DMS53 treated with DMSO at 0.1 percent for 48 hours (cell line): Measurements from ENCODE around the gene PHGDH.
"Not testable (repeated sequence)": the region's sequence is repeated elsewhere in the genome, so short reads cannot be mapped to it uniquely, and the experiment has no call there.

ENCODE experiments used
- DNase-seq: peaks from one replicate; lab custom pipeline; 2025; ENCODE audit not compliant: unreplicated experiment; lab: John Stamatoyannopoulos, UW

Gene PHGDH

DNA sequence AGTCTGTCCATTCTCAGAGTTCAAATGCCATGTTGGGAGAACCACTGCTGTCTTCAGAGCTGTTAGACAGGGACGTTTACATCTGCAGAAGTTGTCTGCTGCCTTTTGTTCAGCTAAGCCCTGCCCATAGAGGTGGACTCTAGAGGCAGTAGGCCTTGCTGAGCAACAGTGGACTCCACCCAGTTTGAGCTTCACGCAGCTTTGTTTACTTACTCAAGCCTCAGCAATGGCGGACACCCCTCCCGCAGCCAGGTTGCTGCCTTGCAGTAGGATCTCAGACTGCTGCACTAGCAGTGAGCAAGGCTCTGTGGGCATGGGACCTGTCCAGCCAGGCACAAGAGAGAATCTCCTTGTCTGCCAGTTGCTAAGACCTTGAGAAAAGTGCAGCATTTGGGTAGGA is 14.9 kb upstream of the PHGDH start:
- DNase-seq = not testable (repeated sequence)

DNA sequence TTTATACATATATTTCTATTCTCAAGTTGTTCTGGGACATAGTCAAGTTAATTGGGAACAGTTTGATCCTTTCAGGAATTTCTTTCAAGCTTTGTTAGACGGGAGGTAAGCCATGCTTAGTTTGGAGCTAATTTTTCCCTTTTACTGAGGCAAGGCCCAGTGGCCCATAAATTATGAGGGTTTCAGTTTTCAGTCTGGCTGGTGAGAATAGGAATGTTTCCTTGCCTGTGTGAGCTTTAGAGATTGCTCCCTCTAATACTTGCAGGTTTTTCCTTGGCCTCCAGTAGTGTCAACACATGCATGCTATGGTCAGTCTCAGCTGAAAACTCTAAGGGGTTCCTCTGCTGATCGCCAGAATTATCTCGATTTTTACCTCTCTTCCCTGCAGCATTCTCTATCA is 14.1 kb upstream of the PHGDH start:
- no peak for DNase-seq

DNA sequence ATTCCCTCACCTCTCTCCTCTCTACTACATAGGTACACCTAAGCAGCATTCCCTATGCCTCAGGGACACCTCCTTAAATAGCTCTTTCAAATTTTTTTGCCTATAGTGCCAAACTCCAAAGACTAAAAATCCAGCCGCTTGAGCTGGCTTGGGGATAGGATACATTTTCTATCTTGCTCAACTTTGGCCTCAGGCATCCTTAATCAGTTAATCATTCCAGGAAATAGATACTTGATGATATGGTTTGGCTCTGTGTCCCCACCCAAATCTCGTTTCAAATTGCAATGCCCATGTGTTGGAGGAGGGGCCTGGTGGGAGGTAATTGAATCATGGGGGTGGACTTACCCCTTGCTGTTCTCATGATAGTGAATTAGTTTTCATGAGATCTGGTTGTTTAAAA is 11.4 kb upstream of the PHGDH start:
- DNase-seq = no peak

DNA sequence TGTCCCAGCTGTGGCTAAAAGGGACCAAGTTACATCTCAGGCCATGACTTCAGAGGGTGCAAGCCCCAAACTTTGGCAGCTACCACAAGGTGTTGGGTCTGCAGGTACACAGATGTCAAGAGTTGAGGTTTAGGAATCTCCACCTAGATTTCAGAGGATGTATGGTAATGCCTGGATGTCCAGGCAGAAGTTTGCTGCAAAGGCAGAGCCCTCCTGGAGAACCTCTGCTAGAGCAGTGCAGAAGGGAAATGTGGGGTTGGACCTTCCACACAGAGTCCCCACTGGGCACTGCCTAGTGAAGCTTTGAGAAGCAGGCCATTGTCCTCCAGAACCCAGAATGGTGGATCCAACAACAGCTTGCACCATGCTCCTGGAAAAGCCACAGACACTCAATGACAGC is 10.1 kb upstream of the PHGDH start:
- DNase-seq = no peak

DNA sequence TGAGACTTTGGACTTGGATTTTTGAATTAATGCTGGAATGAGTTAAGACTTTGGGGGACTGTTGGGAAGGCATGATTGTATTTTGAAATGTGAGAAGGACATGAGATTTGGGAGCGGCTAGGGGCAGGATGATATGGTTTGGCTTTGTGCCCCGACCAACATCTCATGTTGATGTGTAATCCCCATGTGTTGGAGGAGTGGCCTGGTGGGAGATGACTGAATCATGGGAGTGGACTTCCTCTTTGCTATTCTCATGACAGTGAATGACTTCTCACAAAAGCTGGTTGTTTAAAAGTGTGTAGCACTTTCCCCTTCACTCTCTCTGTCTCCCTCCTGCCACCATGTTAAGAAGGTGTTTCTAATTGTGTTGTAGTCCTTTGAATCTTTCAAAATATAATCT is 9.3 kb upstream of the PHGDH start:
- no peak for DNase-seq

DNA sequence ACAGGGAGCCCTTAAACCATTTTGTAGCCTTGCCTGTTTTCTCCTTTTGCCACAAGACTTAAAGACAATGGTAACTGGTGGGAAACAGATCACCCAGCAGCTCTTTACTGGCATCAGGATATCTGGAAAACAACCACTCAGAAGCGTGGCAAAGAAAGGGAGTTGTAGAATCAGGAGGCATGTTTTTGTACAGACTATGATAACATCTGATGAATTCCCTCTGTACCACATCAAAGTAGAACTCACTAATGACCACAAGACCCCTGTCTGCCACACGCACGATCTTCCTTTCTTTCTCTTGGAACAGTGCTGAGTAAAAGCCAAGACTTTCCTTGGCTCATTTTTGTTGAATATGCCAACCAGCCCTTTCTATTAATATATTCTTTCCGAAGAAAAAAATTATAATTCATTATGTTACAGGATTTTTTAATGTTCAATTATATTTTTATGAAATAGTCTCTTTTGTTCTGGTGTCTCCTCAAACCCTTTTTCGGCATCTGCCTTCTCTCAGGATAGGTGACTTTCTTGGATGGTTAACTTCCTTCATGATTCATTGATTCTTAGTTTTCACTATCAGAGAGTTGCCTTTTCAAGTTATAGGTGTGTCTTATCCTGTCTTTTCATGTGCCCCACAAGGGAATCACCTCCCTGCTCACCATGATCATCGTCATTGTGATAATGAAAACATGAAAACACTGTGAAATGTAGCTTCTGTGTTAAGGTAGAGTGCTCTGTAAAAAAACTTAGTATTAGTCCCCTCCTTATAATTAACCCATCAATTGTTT is 7.9 kb upstream of the PHGDH start:
- no peak for DNase-seq

DNA sequence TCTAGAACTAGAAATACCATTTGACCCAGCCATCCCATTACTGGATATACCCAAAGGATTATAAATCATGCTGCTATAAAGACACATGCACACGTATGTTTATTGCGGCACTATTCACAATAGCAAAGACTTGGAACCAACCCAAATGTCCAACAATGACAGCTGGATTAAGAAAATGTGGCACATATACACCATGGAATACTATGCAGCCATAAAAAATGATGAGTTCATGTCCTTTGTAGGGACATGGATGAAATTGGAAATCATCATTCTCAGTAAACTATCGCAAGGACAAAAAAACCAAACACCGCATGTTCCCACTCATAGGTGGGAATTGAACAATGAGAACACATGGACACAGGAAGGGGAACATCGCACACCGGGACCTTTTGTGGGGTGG is 5.1 kb upstream of the PHGDH start:
- DNase-seq = not testable (repeated sequence)

DNA sequence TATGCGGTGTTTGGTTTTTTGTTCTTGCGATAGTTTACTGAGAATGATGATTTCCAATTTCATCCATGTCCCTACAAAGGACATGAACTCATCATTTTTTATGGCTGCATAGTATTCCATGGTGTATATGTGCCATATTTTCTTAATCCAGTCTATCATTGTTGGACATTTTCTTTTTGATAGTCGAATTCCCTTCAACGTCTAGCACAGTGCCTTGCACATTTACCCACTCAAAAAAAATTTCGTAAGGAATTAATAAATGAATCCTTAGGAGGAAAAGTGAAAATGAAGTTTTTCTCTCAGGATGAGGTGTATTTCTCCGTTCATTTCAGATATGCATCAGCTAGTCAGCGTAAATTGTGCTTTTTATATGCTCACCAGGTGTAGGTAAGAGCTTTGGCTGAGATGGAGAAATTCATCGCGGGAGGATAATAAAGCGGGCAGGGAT is 354 bp upstream of the PHGDH start:
- not testable (repeated sequence) for DNase-seq

DNA sequence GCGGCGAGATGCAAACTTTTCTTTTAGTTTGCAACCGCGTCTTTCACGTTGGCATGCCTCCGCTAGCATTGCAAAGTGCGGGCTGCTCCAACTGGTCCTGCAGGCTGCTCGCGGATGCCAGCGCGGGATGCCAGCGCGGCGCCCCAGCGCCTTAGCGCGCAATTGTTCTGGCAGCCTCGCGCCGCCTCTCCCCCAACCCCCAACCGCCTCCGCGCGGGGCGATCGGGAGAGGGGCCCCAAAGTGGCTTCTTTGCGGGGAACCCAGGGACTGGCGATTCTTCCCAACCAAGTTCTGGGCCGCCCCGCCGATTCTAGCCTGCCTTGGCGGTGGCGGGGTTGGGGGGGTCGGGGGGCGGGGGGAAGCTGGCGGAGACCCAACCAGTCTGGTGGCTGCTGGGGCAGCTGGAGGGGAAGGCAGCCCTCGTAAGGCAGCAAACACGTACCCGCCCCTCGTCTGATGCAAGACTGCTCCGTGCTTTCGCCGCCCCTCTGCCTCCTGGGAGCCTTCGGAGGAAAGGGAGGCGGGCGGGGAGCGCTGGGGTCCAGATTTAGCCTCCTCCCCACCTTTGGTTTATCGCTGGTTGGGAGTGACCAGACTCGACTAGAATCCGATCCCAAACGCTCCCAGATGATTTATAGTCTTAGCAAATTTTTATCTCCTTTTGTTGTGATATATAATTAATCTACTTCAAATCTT is 756 bp downstream of the PHGDH start:
- DNase-seq = peak; percentile 26

DNA sequence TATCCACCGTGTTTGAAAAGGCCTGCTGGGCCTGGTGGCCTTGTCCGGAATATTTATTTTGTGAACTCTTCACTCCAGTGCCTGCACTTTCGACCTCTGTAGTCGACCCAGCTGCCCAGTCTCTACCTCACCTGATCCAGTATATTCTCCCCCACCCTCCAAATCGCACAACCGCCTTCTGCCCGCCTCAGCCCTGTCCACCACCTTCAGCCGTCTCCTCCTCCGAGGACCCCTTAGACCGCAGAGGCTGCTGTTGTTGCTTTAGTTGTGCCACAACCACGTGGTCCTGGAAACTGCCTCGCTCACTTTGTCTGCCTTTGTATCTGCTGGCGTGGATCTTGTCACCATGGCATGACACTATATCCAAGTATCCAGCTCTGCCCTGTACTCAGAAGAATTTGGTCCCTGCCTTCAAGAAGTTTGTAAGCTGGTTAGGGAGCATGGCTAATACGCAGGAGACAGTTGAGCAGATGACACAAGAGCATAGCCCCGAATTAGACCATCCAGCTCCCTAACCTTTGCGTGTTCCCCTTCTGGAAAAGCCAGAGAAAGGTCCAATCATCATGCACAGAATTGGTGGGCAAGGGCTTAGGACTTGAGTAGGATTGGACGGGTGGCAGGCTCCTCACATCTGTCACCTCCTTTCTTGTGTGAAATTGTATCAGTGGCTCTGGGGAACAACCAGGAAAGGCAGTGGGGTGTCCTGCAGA is 1.5 kb downstream of the PHGDH start:
- DNase-seq = no peak

DNA sequence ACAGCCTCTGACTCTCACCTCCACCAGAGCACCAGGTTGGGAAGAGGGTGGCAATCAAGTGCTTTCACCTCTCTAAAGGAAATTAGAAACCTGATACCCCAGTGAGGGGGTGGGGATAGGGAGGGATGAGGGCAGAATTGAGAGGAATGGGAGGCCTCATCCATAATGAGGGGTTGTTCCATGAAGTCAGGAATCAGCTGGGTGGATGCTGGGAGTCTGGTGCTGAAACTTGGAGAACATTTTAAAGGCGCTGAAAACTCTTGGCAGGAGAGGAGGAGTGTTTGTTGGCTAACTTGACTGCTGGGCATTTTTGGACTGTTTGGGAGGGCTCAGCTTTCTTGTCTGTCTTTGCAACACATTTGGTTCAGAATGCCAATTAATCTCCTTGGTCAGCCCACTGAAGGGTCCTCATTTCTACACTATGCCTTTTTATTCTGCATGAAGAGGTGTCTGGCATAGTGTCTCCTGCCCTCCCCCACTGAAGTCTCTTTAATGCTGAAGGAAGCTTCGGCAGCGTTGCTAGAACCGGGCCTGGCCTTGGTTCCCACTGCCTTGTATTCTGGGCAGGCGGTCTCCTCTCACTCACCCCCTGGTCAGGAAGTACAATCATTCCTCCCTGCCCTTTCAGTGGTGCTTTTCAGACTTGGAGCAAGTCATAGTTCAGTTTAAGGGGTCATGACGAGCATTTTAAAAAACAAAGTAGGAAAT is 2.2 kb downstream of the PHGDH start:
- DNase-seq = no peak

DNA sequence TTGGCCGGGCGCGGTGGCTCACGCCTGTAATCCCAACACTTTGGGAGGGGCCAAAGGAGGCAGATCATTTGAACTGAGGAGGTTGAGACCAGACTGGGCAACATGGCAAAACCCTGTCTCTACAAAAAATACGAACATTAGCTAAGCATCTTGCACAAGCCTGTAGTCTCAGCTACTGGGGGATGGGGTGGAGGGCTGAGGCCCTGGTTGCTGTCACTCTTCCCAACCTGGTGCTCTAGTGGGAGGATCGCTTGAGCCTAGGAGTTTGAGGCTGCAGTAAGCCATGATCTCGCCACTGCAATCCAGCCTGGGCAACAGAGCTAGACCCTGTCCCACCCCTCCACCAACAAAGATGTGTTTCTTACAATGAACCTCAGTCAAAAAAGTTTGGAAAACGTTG is 2.8 kb downstream of the PHGDH start:
- DNase-seq = no peak

DNA sequence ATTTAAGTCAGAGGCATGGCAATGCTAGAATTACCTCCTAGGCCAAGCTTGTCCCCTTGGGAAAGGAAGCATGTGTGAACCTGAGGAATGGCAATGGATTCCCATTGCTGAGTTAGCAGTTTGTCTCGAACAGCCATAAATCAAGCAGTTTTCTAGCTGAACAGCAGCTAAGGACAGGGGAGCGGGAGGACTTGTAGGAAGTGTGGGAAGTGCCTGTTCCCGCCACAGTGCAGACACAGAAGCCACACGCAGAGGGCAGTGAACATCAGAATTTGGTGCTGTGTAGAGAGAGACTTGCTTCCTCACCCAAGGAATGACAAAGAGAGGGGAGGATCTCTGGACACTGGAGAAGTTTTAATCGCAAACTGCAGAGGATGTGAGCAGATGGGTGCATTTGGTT is 3.8 kb downstream of the PHGDH start:
- no peak for DNase-seq

DNA sequence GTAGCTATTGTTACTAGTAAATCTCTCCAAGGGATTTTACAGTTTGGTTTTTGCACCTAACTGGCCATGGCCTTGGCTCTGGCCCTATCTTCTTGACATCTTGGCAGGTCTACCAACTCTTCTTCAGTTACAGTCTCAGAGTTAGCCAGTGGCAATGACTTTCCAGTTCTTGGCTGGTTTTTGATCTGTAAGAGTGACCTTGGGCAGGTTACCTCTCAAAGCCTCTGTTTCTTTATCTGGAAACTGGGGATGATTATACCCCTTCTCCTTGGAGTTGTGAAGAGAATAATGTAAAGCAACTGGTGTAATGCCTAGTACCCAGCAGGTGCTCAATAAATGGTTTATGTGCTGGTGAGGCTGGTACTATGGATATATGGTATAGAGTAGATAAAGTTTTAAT is 6.7 kb downstream of the PHGDH start:
- no peak for DNase-seq

DNA sequence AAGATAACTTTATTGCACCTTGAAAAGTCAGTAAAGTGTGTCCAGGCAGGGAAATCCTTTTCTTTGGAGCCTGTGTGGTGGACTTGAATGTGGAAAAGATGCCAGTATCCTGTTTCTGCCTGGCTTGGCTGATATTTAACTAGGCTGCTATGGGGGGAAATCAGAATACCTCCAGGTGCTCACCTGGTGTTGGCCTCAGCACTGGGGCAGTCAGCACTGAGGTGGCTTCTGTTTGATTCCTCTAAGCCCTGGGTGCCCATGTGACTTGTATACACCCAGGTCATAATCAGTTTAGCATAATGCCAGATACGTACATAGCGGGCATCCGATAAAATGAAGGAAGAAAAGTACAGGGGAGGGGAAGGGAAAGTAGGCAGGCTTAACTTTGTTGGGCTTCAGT is 7.2 kb downstream of the PHGDH start:
- DNase-seq = no peak

DNA sequence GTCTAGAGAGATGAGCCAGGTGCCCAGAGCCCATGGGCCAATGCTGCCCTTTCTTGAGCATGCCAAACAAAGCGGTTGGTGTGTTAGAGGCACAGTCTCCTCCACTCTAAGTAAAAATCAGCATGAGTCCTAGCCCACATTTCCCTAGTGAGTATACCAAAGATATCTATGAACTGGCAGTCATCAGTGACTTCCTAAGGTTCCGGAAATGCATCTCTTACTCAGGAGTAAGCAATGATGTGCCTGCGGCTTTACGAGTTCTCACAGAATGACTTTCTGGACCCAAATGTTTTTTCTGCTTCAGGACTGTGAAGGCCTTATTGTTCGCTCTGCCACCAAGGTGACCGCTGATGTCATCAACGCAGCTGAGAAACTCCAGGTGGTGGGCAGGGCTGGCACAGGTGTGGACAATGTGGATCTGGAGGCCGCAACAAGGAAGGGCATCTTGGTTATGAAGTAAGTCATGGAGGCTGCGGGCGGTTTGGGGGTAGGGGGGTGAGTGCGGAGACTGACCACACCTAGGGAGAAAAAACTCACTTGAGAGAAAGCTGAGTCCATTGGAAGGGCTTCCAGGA is 9.2 kb downstream of the PHGDH start:
- DNase-seq = no peak

DNA sequence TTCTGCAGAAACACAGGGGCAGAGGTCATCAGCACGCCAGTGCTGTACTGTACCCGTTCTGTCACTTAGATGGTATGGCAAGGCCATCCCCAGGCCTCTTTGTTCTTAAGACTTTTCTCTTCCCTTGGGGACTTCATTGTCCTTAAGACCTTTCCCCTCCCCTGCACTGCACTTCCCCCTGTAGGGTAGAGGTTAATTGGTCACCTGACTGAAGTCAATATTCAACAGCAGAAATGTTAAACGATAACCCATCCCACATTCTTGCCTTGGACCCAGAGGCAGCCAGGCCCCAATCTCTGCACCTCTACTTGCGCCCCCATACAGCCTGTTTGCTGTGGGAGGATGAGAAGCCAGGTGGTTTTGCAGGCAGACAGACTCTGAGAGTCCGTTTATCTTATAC is 10.2 kb downstream of the PHGDH start:
- DNase-seq = no peak

DNA sequence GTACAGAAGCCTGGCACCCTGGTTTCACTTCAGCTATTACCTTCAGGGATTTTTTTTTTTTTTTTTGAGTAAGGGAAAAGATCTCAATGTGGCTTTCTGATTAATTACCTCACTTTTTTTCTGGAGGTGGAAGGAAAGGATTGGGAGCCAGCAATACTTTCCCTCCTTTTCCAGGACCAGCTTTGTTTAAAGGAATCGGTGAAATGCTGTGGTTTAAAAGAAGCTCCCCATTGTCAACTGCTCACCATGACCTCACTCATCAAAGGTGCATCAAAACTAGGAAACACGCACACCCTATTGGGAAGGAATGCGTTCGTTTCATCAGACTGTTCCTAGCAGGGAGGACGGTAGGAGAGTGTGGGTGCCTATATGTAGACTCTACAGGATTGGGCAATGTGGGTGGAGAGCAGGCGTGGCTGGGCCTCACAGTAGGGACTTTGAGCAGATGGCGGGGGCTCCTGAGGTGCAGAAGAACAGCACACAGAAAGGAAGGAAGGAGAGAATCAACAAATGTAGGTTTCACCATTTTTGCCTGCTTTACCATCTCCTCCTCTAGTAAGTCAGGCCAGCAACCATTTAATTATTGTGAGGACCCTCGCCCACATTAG is 13.0 kb downstream of the PHGDH start:
- DNase-seq = no peak

DNA sequence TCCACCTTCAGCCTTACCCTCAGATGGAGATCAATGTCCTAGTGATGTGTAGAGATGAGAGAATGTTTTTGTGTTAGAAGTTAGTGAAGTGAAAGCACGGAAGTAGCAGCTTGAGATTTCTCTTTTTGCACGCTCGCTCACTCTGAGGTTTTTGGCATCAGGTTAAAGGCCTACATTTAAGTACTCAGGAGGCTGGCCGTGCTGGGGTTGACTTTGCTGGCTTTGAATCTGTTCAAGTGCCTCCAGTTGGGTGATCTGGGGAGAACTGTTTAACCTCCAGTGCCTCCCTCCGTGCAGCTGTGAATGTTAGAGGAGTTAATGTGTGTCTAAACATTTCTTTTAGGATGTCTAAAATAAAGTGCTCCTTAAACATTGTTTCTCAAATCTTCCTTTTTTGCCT is 13.9 kb downstream of the PHGDH start:
- no peak for DNase-seq

DNA sequence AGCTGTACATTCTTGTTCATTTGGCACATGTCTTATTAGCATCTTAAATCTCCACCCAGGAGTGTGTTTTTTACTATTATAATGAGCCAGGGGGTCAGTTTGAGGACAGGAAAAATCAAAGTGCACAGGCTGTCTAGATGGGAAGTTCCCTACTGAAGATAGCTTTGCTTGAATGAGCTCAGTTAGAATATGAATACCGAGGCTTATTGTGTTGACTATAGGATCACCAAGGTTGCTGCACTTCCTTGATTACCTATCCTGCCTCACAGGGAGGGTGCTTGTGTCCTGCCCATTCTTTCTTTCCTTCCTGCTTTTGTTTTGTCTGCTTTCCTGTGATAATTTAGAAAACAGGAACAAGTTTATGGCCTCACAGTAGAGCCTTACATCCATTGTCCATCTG is 16.3 kb downstream of the PHGDH start:
- no peak for DNase-seq

DNA sequence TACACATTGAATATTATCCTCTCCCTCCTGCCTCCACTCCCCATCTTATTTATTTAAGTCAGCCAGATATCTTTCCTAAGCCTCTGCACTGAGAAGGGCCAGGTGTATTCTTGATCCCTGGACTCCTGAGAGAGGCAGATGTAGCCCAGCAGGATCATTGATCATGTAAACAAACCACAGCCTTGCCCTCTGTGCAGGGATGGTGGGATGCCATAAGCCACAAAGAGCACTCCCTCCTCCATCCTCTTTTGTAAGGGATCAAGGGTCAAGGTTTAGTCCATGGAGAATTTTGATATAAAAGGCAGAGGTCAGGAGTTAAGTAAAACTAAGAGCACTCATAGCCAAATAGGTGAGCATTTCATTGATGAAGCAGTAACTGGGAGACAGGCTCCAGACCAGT is 17.3 kb downstream of the PHGDH start:
- no peak for DNase-seq
